ENCODE measurements around the gene NAALADL2.

NAALADL2 gene

DNA sequence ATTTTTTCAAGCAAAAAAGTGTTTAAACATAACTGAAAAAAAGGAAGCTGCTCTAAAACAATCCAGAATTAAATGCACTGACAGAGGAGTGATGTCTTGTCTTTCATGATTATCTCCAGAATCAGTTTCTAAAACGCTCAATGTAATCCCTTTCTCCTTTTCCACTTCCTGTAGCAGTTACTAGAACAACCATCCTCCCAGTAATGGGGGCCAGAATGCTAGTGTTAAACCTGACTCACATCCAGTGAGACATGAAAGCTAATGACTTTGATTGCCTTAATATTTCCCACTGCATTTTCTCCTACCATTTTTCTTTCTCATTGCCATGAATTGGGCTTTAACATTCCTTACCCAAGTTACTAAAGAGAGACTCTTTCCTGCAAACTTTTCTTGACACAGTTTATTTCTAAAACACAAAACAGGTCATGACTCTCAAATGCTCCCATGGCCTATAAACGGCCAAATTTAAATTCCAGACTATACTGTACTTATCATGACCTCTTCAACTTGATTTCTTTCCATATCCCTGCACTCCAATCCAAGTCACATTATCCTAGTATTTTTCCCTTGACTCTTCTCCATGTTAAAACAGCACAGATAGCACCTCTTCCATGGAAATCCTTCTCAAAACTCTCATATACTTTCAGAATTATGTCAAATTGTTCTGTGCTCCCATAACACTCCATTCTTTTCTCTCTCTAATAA, 341.4 kb downstream of the NAALADL2 start:
- DNase-seq (ENCODE audit: low read depth) = no peak

DNA sequence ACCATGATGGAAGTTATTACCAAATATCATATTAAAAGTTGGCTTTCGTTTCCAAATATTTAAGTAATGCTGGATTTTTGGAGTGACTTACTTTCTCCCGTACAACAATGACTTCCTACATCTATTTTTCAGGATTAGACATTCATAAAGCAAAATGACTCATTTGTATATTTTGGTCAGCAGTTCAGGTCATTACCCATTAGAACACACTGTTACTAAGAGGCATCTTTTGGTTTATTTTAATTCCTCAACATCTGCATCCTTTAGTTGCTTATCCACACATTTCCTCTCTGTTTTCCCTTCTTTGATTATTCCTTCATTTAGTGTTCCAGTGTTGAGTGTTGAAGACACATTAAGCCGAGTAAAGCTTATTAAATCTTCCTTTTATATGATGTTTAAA, 348.2 kb downstream of the NAALADL2 start:
- no peak for DNase-seq (ENCODE audit: low read depth)

DNA sequence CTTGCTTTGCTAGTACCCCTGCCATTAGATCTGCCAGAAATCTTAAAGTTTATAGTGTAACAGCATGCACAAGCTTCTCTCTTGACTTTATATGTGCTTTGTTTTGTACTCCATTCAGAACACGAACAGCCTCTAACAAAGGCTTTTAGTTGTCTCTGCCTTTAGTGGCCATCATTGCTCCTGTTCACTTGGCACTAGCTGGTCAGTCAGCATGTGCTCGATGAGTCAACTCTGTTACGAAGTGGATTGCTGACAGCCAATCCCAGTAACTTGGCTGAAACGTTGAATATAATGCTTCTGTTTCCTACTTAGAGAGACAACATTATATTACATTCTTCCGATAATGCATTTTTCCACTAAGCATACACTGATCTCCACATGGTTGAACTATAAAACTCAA, 349.2 kb downstream of the NAALADL2 start:
- no peak for DNase-seq (ENCODE audit: low read depth)

DNA sequence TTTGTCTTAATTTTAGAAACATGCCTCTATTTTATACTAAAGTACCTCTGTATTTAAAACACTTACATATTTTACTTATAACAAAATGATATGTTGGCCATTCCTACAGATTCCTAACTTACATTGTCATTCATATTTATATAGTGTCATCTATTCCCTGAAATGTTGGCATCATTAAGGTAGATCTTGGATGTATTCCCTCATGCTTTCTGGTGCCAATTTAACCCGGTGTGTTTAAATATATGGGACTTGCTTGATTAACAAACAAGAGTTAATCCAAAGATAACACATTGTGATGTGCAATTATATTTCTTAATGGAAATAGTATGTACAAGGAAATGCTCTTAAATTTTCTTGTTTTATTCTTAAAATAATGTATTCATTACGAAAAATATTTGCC, 352.3 kb downstream of the NAALADL2 start:
- DNase-seq (ENCODE audit: low read depth) = no peak

DNA sequence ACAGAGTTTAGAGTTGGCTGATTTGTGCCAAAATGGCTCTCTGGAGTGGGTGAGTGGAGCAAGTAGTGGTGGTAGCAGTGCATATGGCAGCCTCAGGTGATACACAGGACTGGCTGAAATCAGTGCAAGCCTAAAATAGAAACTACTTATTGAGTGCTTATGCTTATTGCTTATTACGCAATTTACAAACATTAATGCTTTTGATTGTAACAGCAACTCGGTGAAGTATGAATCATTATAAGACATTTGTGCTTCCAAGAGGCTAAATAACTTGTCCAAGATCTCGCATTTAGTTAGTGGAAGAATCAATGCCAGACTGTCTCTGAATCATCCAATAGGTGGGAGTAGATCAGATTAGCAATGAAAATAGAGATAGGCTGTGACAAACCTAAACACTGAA, 353.8 kb downstream of the NAALADL2 start:
- DNase-seq (ENCODE audit: low read depth) = no peak

DNA sequence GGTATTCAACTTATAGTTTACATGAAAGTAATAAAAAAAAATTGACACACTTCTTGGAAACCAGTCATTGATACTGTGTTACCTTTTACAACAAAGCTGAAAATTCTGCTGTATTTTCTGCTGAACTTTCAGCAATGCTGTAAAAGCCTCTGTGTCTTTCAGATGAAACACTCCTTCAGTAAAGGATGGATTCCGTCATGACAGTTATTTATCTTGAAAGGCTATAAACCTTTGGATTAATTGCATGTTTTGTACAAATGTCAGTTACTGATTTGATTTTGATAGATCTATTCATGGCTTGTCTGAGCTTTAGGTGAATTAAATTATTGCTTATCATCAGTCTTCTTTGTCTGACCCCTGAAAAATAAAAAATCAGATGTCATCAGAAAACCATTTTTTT, 355.1 kb downstream of the NAALADL2 start:
- no peak for DNase-seq (ENCODE audit: low read depth)

DNA sequence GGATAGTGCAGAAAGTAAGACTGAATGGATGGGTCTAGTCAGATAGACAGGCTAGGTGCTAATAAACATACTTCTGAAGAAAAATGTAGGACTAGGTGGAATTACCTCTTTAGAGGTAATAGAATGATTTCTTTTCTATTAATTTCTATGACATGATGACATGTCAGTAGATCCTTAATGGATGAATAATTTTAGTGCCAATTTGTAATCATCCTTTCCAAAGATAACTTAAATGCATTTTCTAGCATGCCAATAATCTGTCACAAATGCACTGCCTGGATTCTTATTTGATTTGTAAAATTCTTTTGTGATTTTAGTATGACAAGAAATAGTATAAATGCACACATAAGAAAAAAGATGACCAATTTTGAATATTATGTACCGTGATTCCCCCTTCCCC, 356.7 kb downstream of the NAALADL2 start:
- no peak for DNase-seq (ENCODE audit: low read depth)

DNA sequence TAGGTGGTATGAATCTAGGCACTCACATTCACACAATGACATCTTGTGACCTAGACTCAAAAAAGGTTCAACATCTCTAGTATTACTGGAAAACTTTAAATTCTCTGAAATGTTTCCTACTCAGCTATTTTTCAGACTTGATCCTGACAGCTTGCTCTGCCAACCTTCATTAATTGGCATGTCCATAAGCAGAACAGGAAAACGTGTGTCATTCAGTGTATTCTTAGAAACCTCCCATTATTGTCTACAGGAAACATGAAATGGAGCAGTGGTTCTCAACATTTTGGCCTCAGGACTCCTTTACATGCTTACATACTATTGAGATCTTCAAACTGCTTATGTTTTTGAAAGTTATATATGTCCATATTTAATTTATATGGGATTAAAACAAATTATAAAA, 363.2 kb downstream of the NAALADL2 start:
- no peak for DNase-seq (ENCODE audit: low read depth)

DNA sequence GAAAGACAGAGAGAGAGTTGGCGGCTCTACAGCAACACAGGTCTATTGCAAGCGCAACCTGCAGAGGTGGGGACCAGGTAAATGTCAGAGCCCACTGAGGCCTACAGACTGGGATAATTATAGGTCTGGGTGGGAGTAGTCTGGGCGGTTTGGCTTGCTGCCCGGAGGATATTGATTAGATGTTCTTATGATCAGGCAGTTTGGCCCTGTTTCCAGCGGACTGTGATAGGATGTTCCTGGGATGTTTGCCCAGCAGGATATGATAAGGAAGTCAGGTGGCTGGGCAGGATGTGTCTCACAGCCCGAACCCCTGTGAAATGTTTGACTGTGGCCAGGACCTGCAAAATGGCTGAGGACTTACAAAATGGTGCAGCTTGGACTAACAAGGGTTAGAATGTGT, 364.9 kb downstream of the NAALADL2 start:
- DNase-seq (ENCODE audit: low read depth) = no peak

DNA sequence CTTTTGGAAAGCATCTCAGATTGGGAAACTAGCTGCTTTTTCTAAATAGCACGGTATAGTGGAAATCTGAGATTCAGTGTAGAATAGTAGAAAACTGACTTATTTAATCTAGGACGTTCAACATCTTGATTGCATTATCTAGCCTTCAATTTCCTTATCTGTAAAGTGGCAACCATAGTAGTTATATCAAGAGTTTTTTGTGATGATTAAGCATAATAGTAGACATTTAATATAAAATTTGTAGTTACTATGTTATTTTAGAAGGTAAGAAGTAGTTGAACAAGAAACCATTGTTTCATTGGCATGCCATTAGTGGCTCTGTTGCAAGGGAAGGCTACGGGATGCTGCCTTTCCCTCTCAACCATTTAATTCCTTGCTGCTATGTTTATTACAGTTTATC, 367.3 kb downstream of the NAALADL2 start:
- no peak for DNase-seq (ENCODE audit: low read depth)

DNA sequence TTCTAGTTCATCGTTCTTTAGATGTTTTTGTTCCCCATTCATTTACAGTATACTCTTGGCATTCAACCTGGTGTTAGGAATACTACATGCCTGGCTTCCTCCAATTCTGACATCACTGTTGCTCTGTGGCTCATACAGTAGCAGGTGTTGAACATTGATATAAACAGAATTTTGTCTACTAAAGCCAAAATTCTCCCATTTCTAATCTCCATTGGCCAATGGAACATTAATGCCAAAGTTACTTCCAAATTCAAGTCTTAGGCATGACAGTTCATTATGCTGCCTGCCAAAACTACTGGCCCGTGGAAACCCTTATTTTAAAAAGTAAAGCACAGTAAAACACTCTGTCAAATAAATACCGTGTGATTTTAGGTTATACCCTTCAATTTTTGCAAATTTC, 368.0 kb downstream of the NAALADL2 start:
- DNase-seq (ENCODE audit: low read depth) = no peak

DNA sequence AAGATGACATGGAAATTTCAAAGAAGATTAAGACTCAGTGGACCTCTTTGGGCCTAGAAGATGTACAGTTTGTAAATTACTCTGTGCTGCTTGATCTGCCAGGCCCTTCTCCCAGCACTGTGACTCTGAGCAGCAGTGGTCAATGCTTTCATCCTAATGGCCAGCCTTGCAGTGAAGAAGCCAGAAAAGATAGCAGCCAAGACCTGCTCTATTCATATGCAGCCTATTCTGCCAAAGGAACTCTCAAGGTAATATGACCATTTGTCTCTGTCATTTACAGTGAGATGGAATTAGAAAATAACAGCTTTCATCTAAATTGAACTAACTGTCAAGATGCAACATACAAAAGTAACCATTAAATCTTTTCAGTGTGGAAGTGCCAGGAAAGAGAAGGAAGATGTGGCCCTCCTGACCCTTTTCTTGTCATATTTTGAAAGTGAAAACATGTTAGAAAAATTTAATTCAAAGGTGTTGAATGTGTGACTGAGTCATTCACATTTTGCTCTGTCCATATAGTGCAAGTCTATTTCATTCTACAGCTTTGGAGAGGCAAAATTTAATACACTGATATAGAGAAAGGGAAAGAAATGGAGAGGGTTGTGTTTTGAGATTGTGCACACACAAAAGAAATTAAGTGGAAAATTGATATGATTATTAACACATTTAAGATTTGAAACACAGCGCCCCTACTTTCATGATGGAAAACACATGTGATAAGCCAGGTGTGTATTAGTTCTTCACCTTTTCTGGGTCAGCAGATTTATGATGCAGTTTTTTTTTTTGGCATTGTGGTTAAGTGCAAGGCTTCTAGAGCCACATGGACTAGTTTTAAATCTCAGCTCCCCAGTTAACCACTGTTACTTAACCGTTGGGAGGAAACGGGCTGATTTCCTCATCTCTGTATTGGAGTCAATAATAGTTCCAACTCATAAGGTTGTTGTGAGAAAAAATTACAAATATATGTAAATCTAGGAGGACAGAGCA, 375.1 kb downstream of the NAALADL2 start:
- no peak for DNase-seq (ENCODE audit: low read depth)

DNA sequence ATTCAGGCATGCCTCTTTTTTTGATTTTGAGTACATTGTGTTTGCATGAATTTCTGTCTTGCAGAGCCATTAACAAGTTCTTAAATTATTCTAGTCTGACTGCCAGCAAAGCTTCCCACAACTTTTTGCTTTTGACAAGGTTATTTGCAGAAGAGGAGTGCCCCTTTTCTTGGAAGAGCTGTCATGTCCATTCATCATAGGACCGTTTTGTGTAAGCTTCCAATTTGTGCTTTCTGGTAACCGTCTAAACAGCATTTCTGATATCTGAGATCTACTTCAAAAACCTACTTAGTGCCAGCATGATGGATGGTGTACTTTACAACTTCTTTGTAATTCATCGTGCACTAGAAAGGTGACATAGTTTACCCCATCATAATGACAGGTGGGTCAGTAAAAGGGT, 379.7 kb downstream of the NAALADL2 start:
- no peak for DNase-seq (ENCODE audit: low read depth)

DNA sequence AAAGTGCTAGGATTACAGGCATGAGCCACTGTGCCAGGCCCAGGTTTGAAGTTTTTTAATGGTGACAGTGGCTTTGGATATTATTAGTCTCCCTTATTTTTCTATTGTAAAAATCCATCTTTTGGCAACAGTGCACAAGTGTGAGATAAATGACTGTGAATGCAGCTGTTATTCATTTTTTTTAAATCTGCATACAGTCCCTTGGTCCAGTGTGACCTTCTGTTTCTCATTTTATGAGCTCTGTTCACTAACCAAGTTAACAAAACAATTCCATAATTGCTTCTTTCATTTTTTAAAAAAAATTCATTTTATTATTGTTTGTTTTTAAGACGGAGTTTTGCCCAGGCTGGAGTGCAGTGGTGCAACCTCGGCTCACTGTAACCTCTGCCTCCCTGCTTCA, 381.8 kb downstream of the NAALADL2 start:
- DNase-seq (ENCODE audit: low read depth) = no peak

DNA sequence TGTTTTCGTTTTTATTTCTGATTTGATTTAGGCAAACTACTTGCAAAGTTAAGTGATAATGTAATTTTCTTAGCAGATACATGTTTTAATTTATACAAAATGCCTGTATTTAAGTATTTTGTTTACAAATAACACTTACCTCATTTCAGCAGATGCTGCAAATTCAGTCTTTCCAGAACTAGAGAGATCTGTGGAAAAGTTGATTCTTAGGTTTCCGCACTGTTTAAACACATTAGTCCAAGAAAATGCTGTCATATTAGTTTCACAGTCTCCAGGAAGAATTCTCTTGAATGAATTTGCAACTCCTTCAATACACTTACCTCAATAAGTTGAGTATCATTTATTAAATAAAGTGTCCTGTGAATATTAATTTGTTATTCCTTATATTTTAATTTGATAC, 383.1 kb downstream of the NAALADL2 start:
- no peak for DNase-seq (ENCODE audit: low read depth)

DNA sequence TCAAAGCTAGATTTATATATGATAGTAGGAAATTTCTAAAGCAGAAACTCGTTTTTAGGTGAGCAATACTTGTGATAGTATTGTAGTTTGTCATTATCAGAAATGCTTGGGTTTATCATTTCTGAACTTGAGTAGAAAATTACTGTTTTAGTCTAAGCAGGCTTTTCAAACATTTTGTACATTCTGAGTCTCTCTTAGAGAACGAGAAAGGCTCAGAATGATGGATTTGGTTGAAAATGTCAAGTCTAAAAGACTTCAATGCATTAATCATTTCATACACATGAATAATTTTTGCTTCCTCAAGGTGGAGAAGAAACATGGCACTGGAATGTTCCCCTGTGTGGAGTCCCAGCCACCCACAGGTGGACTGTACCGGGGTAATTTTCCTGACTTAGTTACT, 387.1 kb downstream of the NAALADL2 start:
- no peak for DNase-seq (ENCODE audit: low read depth)

DNA sequence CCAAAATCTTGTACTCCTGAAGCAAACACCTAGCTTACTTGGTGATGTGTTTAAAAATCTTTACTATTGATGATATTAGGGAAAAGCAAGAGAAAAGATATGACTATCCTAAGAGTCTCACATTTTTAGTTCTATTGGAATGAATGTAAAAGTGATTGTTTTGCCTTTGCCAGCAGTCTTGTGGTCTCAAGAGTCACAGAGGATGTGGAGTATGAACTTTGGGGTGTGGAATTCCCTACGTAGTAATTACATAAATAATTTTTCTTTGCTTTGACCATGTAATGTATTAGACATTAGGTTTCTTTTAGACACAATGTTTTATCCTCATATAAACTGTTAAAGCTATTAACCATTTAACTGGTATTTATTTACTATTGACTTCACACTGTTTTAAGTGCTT, 387.6 kb downstream of the NAALADL2 start:
- DNase-seq (ENCODE audit: low read depth) = no peak

DNA sequence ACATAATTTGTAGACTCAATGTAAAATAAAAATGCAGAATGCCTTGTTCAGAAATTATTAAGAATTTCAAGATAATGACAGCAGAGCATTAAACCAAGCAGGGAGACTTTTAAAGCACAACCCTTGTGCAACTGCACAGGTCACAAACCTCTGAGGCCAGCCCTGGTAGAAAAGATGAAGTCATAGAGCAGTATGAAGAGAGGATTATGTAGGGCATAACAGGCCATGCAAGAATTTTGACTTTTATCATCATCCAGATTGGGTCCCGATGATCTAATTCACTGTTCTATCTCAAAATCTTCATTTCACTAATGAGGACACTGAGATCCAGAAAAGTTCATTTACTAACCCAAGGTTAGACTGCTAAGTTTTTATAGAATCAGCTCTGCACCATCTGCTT, 388.5 kb downstream of the NAALADL2 start:
- DNase-seq (ENCODE audit: low read depth) = no peak

DNA sequence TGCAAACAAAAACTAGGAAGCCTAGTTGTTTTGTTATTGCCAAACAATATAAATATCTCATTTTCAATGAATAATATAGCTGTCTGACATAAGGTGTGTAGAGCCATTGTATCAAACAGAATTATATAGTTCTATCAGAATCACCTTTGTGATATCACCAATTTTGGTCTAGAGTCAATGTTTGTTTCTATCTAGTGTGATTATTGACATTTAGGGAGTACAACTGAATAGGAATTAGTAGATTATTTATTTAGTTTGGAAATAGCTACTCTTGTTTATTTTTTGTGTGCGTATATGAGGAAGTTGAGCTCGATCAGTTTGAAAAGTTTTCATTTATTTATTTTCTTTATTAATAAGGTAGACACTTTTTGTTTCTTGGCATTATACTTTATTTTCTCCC, 389.7 kb downstream of the NAALADL2 start:
- DNase-seq (ENCODE audit: low read depth) = no peak

DNA sequence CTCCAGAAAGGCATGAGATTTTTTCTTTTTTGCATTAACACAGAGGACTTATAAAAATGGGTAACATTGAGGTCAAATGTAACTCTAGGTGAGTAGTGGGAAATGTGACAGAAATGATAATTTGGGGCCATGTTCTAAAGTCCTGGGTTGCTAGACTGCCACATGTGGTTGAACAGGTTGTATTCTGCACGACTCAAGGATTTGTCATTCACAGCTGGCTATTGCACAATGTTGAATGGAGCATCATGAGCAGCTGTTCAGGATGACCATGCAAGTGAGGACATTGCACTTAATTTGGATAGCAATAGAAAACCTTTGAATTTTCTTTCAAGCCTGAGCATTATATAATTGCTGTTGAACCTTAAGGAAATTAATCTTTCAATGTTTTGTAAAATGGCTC, 396.6 kb downstream of the NAALADL2 start:
- DNase-seq (ENCODE audit: low read depth) = no peak

DNA sequence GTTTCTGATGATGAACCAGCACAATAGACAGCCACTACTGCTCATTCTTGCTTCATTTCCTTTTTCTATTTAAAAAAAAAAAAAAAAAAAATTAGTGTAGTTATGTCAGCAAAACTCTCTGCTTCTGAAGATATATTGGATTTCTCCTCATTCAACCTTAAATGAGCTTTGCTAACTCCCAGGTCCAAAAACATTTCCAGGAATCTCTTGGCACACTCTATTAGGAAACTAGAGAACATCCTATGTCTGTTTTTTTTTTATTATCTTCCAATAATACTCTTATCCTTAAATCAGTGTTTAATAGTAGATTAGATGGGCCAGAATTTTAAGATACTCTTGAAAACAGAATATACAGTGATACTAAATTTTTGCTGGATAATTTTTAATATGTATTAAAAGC, 398.0 kb downstream of the NAALADL2 start:
- DNase-seq (ENCODE audit: low read depth) = no peak

DNA sequence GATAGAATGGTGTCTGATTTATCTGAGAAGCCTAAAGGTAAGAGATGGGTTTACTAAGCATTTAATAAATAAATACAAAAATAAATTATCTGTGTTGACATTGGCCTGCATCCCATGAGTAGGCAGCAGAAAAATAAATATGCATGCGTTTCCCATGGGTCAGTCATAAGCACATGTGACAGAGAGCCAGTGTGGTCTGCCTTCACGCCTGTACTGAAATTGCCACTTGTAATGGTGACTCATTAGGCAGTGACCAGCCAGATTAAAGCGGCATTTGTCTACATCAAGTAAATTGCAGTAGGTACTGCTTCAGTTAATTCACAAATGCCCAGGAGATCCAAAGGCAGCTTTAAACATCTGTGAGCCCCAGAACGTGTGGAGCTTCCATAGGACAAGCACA, 399.6 kb downstream of the NAALADL2 start:
- no peak for DNase-seq (ENCODE audit: low read depth)

DNA sequence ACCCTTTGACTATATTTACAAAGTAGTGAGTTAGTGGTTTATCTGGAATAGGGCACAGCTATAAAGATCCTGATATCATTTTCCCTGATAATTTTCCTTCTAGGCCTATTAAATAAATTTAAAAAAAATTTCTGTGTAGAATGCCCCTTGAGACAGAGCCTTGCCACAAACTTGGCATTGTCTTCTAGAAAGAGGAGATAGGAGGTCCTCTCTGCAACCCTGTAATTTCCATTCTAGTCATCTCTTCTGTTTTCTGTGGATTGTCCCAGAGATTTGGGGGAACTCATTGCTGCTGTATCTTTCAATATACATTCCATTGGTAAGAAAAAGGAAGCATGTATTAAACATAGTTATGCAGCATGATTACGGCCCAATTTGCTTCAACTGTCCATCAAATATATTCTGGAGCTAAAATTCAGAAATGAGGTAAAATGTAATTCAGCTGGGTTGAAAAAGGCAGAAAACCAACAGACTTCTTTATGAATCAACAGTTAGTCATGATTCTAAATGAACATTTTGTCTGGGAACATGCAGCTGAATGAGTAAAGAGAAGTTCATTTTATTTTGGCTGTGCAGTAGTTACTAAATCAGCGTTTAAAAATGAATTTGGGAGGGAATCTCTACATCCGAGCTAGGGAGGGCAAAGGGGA, 401.1 kb downstream of the NAALADL2 start:
- DNase-seq (ENCODE audit: low read depth) = no peak
